HG03108 (cell line): ENCODE data around the gene FOSL1.
A peak's percentile ranks its signal among the peaks of the same experiment; 100 is the strongest.

Source experiments
- ATAC-seq: cut with Tn5 transposase; IDR thresholded peaks from one replicate; pipeline ENCODE4 v1.9.1; 2021; ENCODE audit warnings: moderate library complexity; ENCODE audit not compliant: unreplicated experiment

The FOSL1 gene

DNA sequence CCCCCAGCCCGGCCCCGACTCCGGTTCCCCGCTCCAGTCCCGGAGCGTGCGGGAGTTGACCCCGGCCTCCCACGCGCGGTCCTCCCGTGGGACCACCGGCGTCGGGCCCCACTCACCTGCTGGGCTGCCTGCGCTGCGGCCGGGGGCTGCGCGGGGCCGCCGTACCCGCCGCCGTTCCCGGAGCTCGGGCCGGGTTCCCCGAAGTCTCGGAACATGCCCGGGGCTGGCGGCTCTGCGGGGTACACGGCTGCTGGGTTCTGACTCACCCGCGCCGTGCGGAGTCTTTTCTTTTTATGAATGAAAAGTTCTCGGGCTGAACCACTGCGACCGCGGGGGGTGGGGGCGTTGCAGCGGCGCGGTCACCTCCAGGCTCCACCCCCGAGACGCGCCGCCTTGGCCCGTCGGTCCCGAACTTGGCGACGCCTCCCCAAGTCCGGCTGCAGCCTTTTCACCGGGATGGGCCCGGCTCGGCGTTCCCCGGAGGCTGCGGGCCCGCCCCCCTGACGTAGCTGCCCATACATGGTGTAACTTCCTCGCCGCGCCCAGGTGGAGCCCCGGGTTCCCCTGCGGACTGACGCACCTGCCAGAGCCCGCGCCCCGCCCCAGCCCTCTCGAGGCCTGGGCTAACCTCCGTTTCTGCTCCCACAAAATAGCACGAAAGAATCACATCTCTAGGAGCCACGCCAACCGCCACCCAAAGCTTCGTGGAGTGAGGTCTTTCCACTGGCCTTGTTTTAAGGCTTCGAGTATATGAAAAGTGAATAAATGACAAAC, at the start of gene FOSL1:
Gene FOSL1, minus strand, starts transcription at position 264 of the 774 bp plus-strand sequence. Its CDS starts 49 bp downstream, at position 215.
- ATAC-seq = peak; percentile 76

DNA sequence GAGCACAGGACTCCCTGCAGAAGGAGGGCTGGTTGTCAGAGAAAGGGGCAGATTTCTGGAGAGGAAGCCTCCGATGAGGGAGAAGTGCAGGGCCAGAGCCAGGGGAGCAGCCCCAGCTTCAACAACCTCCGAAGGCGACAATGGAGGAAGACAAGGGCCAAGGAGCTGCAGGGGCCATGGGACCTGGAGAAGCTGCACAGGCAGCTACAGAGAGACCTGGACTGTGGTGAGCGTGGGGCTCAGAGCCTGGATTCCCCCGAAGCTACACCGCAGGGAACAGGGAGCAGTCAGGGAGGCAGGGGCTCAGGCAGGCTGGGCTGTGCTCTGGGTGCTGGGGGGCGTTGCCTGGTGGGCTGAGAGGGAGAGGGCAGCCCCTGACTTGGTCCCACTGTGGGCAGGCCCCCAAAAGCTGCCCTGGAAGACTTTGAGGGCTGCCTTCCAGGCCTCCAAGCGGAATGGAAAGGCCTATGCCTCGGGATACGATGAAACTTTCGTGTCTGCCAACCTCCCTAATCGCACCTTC, 47.5 kb upstream of the FOSL1 start:
- ATAC-seq = no peak

DNA sequence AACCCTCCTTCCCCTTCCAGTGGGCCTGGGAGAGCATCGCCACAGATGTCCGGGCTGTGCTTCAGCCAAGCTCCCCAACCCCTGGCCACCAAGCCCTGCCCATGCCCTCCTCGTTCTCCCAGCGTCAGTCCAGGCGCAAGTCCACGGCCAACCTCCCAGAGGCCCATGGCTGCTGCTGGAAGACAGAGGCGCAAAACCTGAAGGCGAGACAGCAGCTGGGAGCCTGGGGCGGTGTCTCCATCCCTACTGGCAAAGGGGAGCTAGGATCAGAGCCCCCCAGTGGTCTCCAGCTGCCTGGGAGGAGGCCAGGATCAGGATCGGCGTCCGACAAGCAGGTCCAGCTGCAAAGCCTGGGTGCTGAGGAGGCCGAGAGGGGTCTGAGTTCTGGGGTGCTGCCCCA, 46.9 kb upstream of the FOSL1 start:
- no peak for ATAC-seq

DNA sequence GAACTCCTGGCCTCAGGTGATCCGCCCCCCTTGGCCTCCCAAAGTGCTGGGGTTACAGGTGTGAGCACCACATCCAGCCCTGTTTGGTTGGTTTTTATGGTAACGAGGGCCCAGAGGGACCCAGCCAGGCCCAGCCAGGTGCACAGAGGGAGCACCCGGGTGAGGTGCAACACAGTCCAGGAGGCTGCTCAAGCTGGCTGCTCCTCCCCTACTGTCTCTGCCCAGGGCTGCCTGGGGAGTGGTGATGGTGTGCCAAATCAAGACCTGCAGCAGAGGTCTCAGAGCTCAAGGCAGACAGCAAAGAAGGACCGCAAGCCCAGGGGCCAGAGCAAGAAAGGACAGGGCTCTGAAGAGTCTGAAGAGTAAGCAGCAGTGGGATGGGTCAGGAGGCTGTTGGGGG, 46.5 kb upstream of the FOSL1 start:
- no peak for ATAC-seq

DNA sequence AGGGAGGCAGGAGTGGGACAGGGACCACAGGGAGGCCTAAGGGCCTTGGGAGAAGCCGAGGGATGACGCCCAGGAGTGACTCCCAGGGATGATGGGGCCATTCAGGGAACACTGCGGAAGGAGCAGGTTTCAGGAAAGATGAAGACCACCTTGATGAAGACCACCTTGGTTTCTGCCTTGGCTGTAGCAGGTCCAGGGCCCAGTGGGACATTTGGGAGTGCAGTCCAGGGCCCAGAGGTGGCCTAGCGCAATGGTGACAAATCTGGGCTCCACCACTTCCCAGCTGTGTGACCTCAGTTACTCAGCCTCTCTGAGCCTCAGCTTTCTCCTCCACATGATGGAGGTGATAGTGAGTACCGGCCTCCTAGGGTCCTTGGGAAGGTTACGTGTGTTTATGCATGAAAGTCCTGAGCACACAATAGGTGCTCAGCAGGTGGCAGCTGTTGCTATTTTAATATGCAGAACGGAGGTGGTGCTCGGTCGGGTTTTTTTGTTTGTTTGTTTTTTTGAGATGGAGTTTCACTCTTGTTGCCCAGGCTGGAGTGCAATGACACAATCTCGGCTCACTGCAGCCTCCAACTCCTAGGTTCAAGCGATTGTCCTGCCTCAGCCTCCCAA, 45.9 kb upstream of the FOSL1 start:
- ATAC-seq = no peak

DNA sequence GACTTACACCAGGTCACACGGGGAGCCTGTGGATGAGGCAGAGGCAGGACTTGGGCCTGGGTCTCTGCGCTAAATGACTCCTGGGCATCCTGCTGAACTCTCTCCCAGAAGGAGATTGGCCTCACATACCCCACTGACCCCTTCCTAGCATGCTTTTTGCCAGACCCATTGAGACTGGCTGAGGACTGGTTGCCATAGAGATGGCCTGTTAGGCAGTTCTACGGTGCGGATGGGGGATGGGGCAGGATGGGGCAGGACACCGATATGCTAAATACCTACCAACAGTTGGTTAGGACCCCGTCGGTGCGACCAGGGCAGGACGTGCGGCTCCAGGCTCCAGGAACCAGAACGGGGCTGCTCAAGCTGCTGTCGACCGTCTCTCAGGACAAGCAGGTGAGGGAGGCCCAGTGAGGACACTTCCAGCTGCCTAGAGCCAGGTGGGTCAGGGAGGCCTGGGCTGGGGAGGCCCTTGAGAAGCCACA, 45.3 kb upstream of the FOSL1 start, which contains the start of gene TSGA10IP:
Gene TSGA10IP, plus strand, starts transcription at position 51 of the 482 bp plus-strand sequence. Its CDS starts 196 bp downstream, at position 247.
- ATAC-seq = no peak

DNA sequence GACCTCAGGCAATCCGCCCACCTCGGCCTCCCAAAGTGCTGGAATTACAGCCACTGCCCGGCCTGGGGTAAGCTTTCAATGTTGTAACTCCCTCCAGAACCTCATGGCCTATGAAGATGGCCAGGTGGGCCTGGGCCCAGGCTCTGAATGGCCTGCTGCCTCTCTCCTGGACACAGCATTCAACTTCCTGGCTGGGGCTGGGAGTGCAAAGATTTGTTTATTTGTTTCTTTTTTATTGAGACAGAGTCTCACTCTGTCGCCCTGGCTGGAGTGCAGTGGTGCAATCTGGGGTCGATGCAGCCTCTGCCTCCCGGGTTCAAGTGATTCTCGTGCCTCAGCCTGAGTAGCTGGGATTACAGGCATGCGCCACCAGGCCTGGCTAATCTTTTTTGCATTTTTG, 44.6 kb upstream of the FOSL1 start:
- no peak for ATAC-seq

DNA sequence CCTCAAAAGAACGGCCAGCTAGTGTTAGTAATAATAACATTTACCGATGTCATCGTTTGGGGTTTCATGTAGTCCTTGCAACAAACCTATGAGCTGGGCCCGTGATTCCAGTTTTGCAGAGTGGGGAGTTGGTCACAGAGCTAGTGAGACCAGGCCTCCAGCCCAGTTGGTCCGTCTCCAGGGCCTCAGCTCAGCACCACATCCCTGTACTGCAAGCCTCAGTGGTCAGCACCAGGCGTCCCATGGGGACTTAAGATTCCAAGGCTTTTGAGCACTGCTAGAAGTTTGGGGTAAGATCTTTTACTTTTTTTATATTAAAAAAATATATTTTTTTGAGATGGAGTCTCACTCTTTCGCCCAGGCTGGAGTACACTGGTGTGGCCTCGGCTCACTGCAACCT, 44.0 kb upstream of the FOSL1 start:
- ATAC-seq = no peak

DNA sequence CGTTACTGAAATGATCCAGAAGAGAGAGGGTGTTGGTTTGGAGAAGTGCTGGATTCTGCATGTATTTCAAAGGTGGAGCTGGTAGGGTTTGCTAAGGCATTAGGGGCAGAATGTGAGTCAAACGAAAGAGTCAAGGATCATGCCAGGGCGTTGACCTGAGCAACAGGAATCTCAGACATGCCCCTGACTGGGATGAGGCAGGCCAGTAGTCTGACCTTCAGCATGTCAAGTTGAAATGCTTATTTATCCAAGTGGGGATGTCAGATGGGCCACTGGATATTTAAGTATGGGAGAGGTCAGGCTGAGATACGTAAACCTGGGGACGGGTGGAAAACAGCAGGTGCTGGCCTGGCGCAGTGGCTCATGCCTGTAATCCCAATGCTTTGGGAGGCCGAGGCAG, 42.3 kb upstream of the FOSL1 start:
- ATAC-seq = no peak

DNA sequence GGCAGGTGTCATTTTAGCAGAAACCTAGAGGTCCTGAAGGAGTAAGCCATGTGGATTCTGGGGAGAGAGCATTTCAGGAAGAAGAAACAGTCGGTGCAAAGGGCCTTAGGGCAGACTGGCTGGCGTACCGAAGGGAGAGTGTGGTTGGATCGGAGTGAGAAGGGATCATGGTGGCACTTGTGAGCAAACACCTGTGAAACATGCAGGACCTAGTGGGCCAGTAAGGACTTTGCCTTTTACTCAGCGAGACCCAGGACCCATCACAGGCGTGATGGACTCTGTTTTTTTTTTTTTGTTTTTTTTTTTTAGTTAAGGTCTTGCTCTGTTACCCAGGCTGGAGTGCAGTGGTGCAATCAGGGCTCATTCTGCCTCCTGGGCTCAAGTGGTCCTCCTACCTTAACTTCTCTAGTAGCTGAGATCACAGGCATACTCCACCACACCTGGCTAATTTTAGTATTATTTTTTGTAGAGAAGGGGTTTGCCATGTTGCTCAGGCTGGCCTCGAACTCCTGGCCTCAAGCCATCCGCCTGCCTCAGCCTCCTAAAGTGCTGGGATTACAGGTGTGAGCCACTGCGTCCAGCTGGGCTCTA, 41.6 kb upstream of the FOSL1 start:
- ATAC-seq = no peak

DNA sequence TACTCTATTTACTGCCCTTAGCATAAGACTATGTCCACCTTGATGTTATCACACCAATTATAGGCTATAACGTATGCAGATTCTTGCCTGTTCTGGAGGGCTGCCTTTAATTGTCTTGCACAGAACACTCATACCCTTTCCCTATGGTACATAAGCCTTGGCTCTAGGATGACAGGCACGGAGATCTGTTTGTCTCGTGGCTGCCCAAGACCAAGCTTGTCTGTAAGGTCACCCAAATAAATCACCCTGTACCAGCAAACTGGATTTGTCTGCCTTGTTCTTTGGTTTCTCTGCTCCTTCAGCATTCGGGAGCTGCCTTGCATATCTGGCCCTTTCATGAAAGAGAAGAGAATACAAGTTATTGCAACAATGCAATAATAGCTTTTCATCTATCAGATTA, 37.6 kb upstream of the FOSL1 start:
- ATAC-seq = no peak

DNA sequence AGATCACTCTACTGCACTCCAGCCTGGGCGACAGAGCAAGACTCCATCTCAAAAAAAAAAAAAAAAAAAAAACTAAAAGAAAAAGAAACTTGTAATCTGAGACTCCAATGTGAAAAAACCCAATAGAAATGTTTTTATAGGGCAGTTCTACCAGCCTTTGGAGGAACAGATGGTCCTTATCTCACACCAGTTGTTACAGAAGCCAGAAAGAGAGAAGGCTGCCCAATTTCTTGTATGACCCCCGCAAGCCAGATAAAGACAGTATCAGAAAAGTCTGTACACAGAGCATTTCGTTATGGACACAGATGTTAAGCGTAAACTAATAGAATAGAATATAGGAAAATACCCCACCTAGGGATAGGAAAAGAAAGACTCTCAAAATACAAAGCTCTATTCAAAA, 33.8 kb upstream of the FOSL1 start:
- ATAC-seq = no peak

DNA sequence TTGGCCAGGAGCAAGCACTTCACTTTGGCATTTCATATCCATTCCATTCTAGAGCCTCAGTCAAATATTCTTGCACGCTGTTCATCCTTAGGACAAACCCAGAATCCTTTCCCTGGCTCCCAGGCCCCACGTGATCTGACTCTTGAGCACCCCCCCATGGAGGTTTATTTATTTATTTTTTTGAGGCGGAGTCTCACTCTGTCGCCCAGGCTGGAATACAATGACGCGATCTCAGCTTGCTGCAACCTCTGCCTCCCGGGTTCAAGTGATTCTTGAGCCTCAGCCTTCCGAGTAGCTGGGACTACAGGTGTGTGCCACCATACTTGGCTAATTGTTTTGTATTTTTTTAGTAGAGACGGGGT, 32.4 kb upstream of the FOSL1 start:
- ATAC-seq = no peak

DNA sequence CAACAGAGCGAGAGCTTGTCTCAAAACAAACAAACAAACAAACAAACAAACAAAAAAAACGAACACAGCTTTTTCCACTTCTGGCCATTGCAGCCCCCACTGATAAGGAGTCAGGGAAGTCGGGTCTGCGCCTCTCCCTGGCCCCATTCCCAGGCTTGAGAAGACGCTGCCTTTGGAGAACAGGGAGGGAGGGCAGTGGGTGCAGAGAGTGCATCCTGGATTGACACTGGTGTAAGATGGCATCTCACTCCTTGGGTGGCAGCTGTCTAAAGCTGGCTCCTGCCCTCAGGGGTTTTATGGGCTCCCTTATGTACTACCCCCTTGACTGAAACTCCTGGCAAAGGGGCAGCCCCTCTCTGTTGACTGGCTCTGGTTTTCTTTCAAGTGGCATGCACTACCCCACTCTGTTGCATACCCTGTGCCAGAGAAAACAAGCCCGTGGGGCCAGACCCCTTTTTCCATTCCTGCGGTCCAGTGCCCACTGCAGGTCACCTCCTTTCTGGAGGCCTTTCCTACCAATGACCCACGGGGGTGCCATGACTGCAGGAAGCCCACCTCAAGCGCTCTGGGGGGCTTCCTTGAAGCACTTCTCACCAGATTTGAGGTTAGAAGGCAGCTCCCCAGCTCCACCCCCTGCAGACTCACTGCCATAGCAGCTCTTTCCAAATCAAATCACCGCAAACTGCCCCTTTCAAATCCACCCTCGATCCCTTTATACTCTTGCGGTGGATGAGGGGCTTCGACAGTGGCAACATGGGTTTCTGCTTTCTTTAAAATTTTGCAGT, 31.8 kb upstream of the FOSL1 start:
- ATAC-seq = no peak

DNA sequence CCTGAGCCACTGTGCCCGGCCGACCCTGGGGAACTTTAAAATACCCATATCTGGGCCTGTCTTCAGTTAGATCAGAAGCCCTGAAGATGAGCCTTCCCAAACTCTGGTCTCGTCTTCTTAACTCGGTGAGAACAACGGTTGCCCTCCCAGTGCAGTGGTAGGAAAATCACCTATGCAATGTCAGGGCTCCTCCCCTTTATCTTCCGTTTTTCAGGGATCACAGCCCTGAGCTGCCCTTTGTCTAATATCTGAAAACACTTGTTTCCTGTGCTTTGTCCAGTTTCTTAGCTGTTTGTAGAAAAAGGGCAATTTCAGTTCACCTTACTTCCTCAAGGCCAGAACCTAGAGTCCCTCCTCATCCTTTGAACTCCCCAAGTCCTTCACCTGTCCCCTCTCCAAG, 28.5 kb upstream of the FOSL1 start:
- ATAC-seq = no peak

DNA sequence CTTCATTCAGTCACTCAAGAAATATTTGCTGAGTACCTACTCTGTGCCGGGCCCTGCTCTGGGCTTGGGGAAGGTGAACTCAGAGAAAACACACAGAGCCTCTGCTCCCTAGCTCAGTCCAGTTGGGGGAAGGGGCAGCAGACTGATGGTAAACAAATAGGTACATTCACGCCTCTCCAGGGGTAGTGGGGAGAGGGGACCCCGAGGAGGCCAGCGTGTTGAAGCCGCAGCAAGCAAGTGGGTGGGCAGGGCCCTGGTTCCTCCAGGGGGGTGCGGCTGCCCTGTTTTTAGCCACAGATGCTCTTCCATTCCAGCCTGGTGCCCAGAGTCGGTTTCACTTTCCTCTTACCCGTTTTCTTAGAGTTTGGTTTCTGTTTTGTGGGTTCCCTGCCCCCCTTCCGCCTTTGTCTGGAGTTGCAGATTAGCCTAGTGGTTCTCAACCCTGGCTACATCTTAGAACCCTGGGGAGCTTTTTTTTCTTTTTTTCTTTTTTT, 27.8 kb upstream of the FOSL1 start:
- peak; percentile 81 for ATAC-seq

DNA sequence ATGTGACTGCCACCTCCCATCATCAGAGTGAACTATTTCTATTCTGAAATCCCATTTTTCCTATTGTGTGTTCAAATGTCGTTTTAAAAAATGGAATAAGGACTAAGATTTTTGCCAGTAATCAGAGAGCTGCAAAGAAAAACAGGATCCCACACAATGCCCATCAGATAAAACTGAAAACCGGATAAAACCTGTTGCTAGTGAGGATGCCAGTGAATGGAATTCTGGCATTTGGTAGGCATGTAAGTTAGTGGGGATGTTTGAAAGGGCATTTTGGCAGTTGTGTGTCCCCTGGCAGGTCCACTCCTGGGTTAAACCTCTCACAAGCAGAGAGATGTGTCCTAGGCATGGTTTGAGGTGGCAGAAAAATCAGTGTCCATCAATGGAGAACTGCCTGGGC, 25.2 kb upstream of the FOSL1 start:
- ATAC-seq = no peak

DNA sequence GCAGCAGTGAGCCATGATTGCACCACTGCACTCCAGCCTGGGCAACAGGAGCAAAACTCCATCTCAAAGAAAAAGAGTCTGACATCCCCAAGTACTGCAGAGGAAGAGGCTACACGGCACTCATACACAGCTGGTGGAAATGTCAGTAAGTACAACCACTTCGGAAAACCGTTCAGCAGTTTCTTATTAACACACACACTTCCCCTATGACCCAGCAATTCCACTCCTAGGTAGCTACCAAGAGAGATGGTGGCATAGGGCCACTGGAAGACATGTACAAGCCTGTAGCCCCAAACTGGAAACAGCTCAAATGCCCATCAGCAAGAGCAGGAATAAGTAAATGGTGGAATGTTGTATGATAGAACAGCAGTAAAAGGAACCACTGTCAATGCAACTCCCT, 22.4 kb upstream of the FOSL1 start:
- no peak for ATAC-seq

DNA sequence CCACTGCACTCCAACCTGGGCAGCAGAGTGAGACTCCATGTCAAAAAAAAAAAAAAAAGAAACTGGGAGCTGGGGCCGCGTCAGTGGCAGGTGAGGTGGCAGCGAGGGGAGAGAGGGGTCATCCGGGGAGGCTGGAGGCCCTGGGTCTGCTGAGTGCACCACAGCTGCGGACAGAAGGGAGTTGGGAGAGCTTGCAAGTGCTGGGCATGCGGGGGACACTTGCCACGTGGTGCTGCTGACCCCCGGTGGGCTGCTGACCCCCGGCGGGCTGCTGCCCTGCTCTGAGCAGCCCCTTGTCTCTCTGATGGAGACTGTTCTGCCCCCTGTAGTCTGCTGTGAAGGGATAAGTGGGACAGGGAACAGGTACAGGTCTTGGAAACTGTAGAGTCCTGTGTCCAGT, 21.7 kb upstream of the FOSL1 start:
- ATAC-seq = no peak

DNA sequence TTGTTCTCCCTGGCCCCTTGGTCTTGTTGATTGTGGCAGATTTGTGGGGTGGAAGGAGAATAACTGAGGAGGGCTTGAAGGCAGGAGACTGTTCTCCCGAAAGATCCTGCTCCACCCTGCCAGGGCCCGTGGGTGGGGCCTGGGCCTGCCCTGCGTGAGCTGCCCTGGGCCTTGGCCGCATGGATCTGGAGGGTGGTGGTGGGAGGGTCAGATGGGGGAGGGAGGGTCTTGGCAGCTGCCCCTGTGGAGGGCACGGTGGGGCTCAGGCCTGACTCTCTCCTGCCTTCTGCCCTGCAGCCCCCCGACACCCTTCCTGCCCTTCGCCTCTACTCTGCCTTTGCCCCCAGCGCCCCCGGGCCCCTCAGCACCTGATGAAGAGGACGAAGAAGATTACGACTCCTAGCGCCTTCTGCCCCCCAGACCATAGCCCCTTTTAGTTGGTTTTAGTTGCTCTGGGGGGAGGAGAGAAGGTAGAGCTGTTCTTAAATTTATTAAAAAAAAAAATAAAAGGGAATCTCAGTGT, 20.9 kb upstream of the FOSL1 start:
- no peak for ATAC-seq

DNA sequence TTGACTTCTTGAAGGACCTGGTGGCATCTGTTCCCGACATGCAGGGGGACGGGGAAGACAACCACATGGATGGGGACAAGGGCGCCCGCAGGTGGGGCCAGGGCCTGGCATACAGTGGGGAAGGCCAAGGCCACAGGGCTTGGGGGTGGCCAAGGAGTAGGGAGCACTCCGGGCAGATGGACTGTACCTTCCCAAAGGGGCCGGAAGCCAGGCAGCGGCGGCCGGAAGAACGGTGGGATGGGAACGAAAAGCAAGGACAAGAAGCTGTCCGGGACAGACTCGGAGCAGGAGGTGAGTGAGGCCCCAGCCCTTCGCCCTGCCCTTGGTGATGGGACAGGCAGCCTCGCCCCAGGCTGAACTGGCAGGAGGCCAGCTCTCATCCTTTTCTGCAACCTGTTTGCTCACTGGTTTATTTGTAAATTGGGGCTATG, 20.2 kb upstream of the FOSL1 start:
- no peak for ATAC-seq
